ENCODE results near the gene RAB20. TPM values are rescaled to one million over a fixed set of nuclear protein-coding genes. Genes with fewer than 3 reads are reported as not detected.

The RAB20 gene
- total and polyA plus RNA-seq, 10 of the 15 experiments (the other 5 are each of a cell fraction or from before 2014, with no cell fraction given): 0.48 to 33.1 (median 9.6) TPM

DNA sequence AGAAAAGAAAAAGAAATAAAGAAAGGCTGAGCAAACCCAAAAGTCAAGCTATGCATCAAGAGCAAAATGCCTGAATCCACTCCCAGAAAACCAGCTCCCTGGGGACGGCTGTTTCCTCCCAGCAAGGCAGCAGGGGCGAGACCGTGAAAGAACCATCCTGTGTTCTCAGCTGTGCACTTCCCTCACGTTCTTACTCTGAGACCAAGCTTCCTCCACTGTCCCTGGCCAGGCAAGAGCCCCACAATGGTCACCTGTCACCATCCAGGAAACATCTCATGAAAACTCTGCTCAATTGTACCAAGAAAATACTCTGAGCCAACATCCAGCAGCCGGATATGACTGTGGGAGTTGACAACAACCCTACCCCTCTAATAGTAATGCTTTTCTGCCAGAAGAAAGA, 22.9 kb downstream of the RAB20 start (continued):
- TF ChIP-seq SUZ12 (IDR thresholded peaks at IDR 0.05; ENCODE audit: unreplicated experiment): no peak
- 0 out of 2 replicates have a peak, but pooled peaks have one; percentile 20 for TF ChIP-seq JUNB (IDR thresholded peaks at IDR 0.05)
- TF ChIP-seq NR2C2 (IDR thresholded peaks at IDR 0.05; ENCODE audit: borderline replicate concordance, control insufficient read depth, insufficient read length, low read depth): no peak
- 0 out of 2 replicates have a peak, but pooled peaks have one; percentile 23 for TF ChIP-seq NFIC (IDR thresholded peaks at IDR 0.05; ENCODE audit: low read depth, low read length)
- TF ChIP-seq, protein P1, sequence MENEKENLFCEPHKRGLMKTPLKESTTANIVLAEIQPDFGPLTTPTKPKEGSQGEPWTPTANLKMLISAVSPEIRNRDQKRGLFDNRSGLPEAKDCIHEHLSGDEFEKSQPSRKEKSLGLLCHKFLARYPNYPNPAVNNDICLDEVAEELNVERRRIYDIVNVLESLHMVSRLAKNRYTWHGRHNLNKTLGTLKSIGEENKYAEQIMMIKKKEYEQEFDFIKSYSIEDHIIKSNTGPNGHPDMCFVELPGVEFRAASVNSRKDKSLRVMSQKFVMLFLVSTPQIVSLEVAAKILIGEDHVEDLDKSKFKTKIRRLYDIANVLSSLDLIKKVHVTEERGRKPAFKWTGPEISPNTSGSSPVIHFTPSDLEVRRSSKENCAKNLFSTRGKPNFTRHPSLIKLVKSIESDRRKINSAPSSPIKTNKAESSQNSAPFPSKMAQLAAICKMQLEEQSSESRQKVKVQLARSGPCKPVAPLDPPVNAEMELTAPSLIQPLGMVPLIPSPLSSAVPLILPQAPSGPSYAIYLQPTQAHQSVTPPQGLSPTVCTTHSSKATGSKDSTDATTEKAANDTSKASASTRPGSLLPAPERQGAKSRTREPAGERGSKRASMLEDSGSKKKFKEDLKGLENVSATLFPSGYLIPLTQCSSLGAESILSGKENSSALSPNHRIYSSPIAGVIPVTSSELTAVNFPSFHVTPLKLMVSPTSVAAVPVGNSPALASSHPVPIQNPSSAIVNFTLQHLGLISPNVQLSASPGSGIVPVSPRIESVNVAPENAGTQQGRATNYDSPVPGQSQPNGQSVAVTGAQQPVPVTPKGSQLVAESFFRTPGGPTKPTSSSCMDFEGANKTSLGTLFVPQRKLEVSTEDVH (IDR thresholded peaks at IDR 0.05; ENCODE audit: low read depth, partially characterized antibody): no peak
- TF ChIP-seq CHD2 (IDR thresholded peaks at IDR 0.05; ENCODE audit: borderline replicate concordance, low read depth, low read length): no peak
- TF ChIP-seq HDGF (IDR thresholded peaks at IDR 0.05): 0 out of 2 replicates have a peak, but pooled peaks have one; percentile 7
- no peak for TF ChIP-seq RAD21 (IDR thresholded peaks at IDR 0.05; ENCODE audit: insufficient read depth, low read depth, low read length)
- TF ChIP-seq BACH1 (IDR thresholded peaks at IDR 0.05; ENCODE audit: borderline replicate concordance): no peak
- TF ChIP-seq MXI1 (IDR thresholded peaks at IDR 0.05; ENCODE audit: low read depth, low read length): no peak
- no peak for TF ChIP-seq TCF3 (IDR thresholded peaks at IDR 0.05; ENCODE audit: borderline replicate concordance, insufficient read depth, low read depth, low read length)
- TF ChIP-seq, protein P2, sequence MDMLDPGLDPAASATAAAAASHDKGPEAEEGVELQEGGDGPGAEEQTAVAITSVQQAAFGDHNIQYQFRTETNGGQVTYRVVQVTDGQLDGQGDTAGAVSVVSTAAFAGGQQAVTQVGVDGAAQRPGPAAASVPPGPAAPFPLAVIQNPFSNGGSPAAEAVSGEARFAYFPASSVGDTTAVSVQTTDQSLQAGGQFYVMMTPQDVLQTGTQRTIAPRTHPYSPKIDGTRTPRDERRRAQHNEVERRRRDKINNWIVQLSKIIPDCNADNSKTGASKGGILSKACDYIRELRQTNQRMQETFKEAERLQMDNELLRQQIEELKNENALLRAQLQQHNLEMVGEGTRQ (IDR thresholded peaks at IDR 0.05; ENCODE audit: borderline replicate concordance, low read depth, low read length): no peak
- no peak for TF ChIP-seq TCF12 (IDR thresholded peaks at IDR 0.05; ENCODE audit: low read depth, low read length)
